Liver (tissue), 9 donors: Measurements from ENCODE around the gene NEK10. TPM values are rescaled to one million over a fixed set of nuclear protein-coding genes. Genes with fewer than 3 reads are reported as not detected.

Source experiments
- DNase-seq: peaks from one replicate; pipeline ENCODE4 v3.0.0-alpha.2; 2017; ENCODE audit warnings: low spot score
- H3K27ac ChIP-seq, 2 donors: one replicate each; pipeline ENCODE4 v1.7.0; 2013; ENCODE audit warnings: inconsistent platforms in 2 of 2, low read length in 2 of 2, control low read depth in 1 of 2, low read depth in 1 of 2, mild to moderate bottlenecking in 1 of 2
- H3K27me3 ChIP-seq, 4 donors: one replicate each; pipeline versions ENCODE4 v1.6.1 to v1.7.0; 2013; ENCODE audit warnings: low read length in 3 of 4, inconsistent platforms in 1 of 4, mild to moderate bottlenecking in 1 of 4, moderate library complexity in 1 of 4; ENCODE audit not compliant: control insufficient read depth in 4 of 4, insufficient read depth in 4 of 4
- H3K36me3 ChIP-seq, 4 donors: one replicate each; pipeline versions ENCODE4 v1.6.1 to v1.7.0; 2013; ENCODE audit warnings: low read length in 3 of 4, mild to moderate bottlenecking in 3 of 4, low read depth in 1 of 4, moderate library complexity in 1 of 4; ENCODE audit not compliant: control insufficient read depth in 4 of 4, insufficient read depth in 3 of 4
- H3K4me1 ChIP-seq, 4 donors: one replicate each; pipeline versions ENCODE4 v1.6.1 to v1.7.0; 2013; ENCODE audit warnings: low read length in 3 of 4, mild to moderate bottlenecking in 3 of 4, moderate library complexity in 1 of 4; ENCODE audit not compliant: control insufficient read depth in 4 of 4, insufficient read depth in 4 of 4
- H3K4me3 ChIP-seq, 3 donors: one replicate each; pipeline versions ENCODE4 v1.6.1 to v1.7.0; 2013; ENCODE audit warnings: low read length in 3 of 3, control low read depth in 1 of 3, low read depth in 1 of 3, mild to moderate bottlenecking in 1 of 3
- H3K9ac ChIP-seq, 2 donors: one replicate each; pipeline ENCODE4 v1.7.0; 2013; ENCODE audit warnings: low read length in 2 of 2, mild to moderate bottlenecking in 2 of 2, moderate library complexity in 2 of 2, control low read depth in 1 of 2, low read depth in 1 of 2
- H3K9me3 ChIP-seq, 4 donors: one replicate each; pipeline versions ENCODE4 v1.6.1 to v1.7.0; 2013; ENCODE audit warnings: low read length in 3 of 4; ENCODE audit not compliant: control insufficient read depth in 4 of 4
- ATF3 ChIP-seq: IDR thresholded peaks from 2 replicates; pipeline ENCODE4 v1.6.1; 2016; ENCODE audit warnings: antibody characterized with exemption
- EGR1 ChIP-seq, 2 donors: IDR thresholded peaks; 2 replicates each; pipeline ENCODE4 v1.6.1; 2016 to 2018; ENCODE audit warnings: antibody characterized with exemption in 2 of 2, low read depth in 2 of 2
- FOXA1 ChIP-seq: IDR thresholded peaks from 2 replicates; pipeline ENCODE4 v1.6.1; 2016; ENCODE audit warnings: antibody characterized with exemption
- FOXA2 ChIP-seq: IDR thresholded peaks from 2 replicates; pipeline ENCODE4 v1.6.1; 2016; ENCODE audit warnings: antibody characterized with exemption
- GABPA ChIP-seq, 2 donors: IDR thresholded peaks in 1 of 2; conservative IDR thresholded peaks in 1 of 2; 2 replicates each; pipeline ENCODE4 v1.6.1; 2016; ENCODE audit warnings: antibody characterized with exemption in 2 of 2, mild to moderate bottlenecking in 1 of 2, moderate library complexity in 1 of 2
- HNF4G ChIP-seq: IDR thresholded peaks from 2 replicates; pipeline ENCODE4 v1.6.1; 2016; ENCODE audit warnings: antibody characterized with exemption
- JUND ChIP-seq, 2 donors: IDR thresholded peaks; 2 replicates each; pipeline ENCODE4 v1.6.1; 2016; ENCODE audit warnings: antibody characterized with exemption in 2 of 2
- NR2F2 ChIP-seq: IDR thresholded peaks from 2 replicates; pipeline ENCODE4 v1.6.1; 2016; ENCODE audit warnings: antibody characterized with exemption
- RAD21 ChIP-seq, 2 donors: IDR thresholded peaks; 2 replicates each; pipeline ENCODE4 v1.6.1; 2016; ENCODE audit warnings: antibody characterized with exemption in 2 of 2, mild to moderate bottlenecking in 2 of 2
- RXRA ChIP-seq, 2 donors: IDR thresholded peaks; 2 replicates each; pipeline ENCODE4 v1.6.1; 2017 to 2018; ENCODE audit warnings: antibody characterized with exemption in 2 of 2, mild to moderate bottlenecking in 1 of 2
- TAF1 ChIP-seq: conservative IDR thresholded peaks from 2 replicates; pipeline ENCODE4 v1.6.1; 2016; ENCODE audit warnings: antibody characterized with exemption, mild to moderate bottlenecking
- YY1 ChIP-seq: IDR thresholded peaks from 2 replicates; pipeline ENCODE4 v1.6.1; 2016; ENCODE audit warnings: antibody characterized with exemption, mild to moderate bottlenecking
- ZBTB33 ChIP-seq: IDR thresholded peaks from 2 replicates; pipeline ENCODE4 v1.6.1; 2016; ENCODE audit warnings: antibody characterized with exemption
- WGBS: extraction: QIAGEN DNeasy Blood & Tissue Kit; methylation state at CpG from one replicate; pipeline ENCODE4 v1.1.7; 2013; 5-methylcytosine and 5-hydroxymethylcytosine counted together
- polyA plus RNA-seq, 2 donors: library from polyadenylated mRNA; stranded (reverse) in 1 of 2; unstranded in 1 of 2; fragments of 200-250 nt in 1 of 2; fragments of >200 nt in 1 of 2; fragmentation: Nextera tagmentation in 1 of 2; extraction: Ambion mirVana in 1 of 2; gene quantifications; one replicate each; pipeline versions ENCODE4 v1.2.1 to v1.2.3, GENCODE V29; 2013 to 2015
- total RNA-seq, 2 donors: library from RNA; depleted of rRNA; stranded (reverse); fragments of >200 nt; gene quantifications; one replicate each; pipeline ENCODE4 v1.2.3, GENCODE V29; 2014
- TF ChIP-seq, protein P1 (sequence below): IDR thresholded peaks from 2 replicates; pipeline ENCODE4 v1.6.1; 2016; ENCODE audit warnings: antibody characterized with exemption
- TF ChIP-seq, protein P2 (sequence below): fragments of 150-350 bp; IDR thresholded peaks from 2 replicates; pipeline ENCODE4 v1.5.1; 2017; ENCODE audit warnings: improper control_type of control experiment, low read depth, low read length; ENCODE audit not compliant: missing input control
- TF ChIP-seq, protein P3 (sequence below): IDR thresholded peaks from 2 replicates; pipeline ENCODE4 v1.6.1; 2016; ENCODE audit warnings: antibody characterized with exemption, mild to moderate bottlenecking
- donor health status: healthy.
- donor health status: healthy.
- donor health status: healthy.
- donor health status: healthy.
- donor health status: healthy.

The NEK10 gene
- total and polyA plus RNA-seq, 4 donors, result 0.23 to 2.1 (median 0.70) TPM; not detected in 1

- Histone ChIP-seq H3K9ac (no peak overlapping the region), H3K9me3 (no peaks in the 10 kb centered on the region), H3K36me3 (no peaks in the 10 kb centered on the region), H3K4me1 (no peaks in the 10 kb centered on the region), H3K27me3 (no peaks in the 10 kb centered on the region), H3K27ac (no peak overlapping the region), H3K4me3 (no peak overlapping the region)
- TF ChIP-seq RXRA (IDR thresholded peaks at IDR 0.05), result no peak
- TF ChIP-seq RAD21 (IDR thresholded peaks at IDR 0.05), result no peak
- no peak for TF ChIP-seq ATF3
- no peak for TF ChIP-seq EGR1 (IDR thresholded peaks at IDR 0.05; ENCODE audit: low read depth in 2 of 2)
- TF ChIP-seq YY1, result no peak
- no peak for TF ChIP-seq JUND (IDR thresholded peaks at IDR 0.05)
- no peak for TF ChIP-seq FOXA1
- no peak for TF ChIP-seq NR2F2
- TF ChIP-seq, protein P1, sequence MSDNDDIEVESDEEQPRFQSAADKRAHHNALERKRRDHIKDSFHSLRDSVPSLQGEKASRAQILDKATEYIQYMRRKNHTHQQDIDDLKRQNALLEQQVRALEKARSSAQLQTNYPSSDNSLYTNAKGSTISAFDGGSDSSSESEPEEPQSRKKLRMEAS, result no peak
- no peak for TF ChIP-seq HNF4G
- no peak for TF ChIP-seq ZBTB33
- no peak for TF ChIP-seq GABPA (IDR thresholded peaks at IDR 0.05 in 1 of 2, conservative IDR thresholded peaks at IDR 0.05 in 1 of 2)
- DNase-seq, result no peak
- WGBS, result 75% methylated on average over 6 of the region's 6 CpGs
These were observed 278.7 kb downstream of the NEK10 start for GRCh38 chr3:27090275-27091041.

DNA sequence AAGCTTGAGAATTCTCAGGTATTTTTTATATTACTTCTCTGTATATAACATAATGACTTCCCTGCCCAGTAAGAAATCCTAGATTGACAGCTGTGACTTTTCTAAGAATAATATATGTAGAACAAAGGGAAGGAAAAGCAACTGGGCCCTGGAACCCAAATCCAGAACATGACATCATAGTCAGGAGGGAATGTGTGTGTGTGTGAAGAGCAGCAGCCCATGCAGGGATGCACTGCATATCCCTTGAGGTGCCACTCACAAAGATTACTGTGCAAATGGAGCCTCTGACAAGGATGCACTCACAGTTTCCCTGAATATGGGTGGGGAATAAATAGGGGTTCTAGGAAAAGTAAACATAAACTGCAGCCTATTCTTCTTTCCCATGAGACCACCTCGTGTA is 279.5 kb downstream of the NEK10 start:
- Histone ChIP-seq H3K4me3 (no peak overlapping the region), H3K9me3 (no peaks in the 10 kb centered on the region), H3K4me1 (no peaks in the 10 kb centered on the region), H3K9ac (no peak overlapping the region), H3K36me3 (no peaks in the 10 kb centered on the region), H3K27ac (no peak overlapping the region), H3K27me3 (no peaks in the 10 kb centered on the region)
- TF ChIP-seq RXRA (IDR thresholded peaks at IDR 0.05), result no peak
- no peak for DNase-seq
- 45% methylated on average over 1 of the region's 1 CpG for WGBS

- no peak for DNase-seq
- no peak overlapping the region for H3K27ac ChIP-seq
- no peaks in the 10 kb centered on the region for H3K36me3 ChIP-seq
- 54% methylated on average over 2 of the region's 2 CpGs for WGBS
- no peak overlapping the region for H3K4me3 ChIP-seq
- H3K27me3 ChIP-seq, result no peaks in the 10 kb centered on the region
- H3K9me3 ChIP-seq, result no peaks in the 10 kb centered on the region
- no peaks in the 10 kb centered on the region for H3K4me1 ChIP-seq
- no peak overlapping the region for H3K9ac ChIP-seq
- no peak for TF ChIP-seq RXRA (IDR thresholded peaks at IDR 0.05)
- no peak for TF ChIP-seq NR2F2
- no peak for TF ChIP-seq FOXA1
- no peak for TF ChIP-seq TAF1
- no peak for TF ChIP-seq JUND (IDR thresholded peaks at IDR 0.05)
- TF ChIP-seq, protein P2, sequence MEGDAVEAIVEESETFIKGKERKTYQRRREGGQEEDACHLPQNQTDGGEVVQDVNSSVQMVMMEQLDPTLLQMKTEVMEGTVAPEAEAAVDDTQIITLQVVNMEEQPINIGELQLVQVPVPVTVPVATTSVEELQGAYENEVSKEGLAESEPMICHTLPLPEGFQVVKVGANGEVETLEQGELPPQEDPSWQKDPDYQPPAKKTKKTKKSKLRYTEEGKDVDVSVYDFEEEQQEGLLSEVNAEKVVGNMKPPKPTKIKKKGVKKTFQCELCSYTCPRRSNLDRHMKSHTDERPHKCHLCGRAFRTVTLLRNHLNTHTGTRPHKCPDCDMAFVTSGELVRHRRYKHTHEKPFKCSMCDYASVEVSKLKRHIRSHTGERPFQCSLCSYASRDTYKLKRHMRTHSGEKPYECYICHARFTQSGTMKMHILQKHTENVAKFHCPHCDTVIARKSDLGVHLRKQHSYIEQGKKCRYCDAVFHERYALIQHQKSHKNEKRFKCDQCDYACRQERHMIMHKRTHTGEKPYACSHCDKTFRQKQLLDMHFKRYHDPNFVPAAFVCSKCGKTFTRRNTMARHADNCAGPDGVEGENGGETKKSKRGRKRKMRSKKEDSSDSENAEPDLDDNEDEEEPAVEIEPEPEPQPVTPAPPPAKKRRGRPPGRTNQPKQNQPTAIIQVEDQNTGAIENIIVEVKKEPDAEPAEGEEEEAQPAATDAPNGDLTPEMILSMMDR, result no peak
- TF ChIP-seq ZBTB33, result no peak
- TF ChIP-seq, protein P1, result no peak
- TF ChIP-seq RAD21 (IDR thresholded peaks at IDR 0.05), result no peak
- no peak for TF ChIP-seq FOXA2
- TF ChIP-seq, protein P3, sequence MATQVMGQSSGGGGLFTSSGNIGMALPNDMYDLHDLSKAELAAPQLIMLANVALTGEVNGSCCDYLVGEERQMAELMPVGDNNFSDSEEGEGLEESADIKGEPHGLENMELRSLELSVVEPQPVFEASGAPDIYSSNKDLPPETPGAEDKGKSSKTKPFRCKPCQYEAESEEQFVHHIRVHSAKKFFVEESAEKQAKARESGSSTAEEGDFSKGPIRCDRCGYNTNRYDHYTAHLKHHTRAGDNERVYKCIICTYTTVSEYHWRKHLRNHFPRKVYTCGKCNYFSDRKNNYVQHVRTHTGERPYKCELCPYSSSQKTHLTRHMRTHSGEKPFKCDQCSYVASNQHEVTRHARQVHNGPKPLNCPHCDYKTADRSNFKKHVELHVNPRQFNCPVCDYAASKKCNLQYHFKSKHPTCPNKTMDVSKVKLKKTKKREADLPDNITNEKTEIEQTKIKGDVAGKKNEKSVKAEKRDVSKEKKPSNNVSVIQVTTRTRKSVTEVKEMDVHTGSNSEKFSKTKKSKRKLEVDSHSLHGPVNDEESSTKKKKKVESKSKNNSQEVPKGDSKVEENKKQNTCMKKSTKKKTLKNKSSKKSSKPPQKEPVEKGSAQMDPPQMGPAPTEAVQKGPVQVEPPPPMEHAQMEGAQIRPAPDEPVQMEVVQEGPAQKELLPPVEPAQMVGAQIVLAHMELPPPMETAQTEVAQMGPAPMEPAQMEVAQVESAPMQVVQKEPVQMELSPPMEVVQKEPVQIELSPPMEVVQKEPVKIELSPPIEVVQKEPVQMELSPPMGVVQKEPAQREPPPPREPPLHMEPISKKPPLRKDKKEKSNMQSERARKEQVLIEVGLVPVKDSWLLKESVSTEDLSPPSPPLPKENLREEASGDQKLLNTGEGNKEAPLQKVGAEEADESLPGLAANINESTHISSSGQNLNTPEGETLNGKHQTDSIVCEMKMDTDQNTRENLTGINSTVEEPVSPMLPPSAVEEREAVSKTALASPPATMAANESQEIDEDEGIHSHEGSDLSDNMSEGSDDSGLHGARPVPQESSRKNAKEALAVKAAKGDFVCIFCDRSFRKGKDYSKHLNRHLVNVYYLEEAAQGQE, result no peak
- no peak for TF ChIP-seq GABPA (IDR thresholded peaks at IDR 0.05 in 1 of 2, conservative IDR thresholded peaks at IDR 0.05 in 1 of 2)
- TF ChIP-seq HNF4G, result no peak
These were observed 280.1 kb downstream of the NEK10 start for GRCh38 chr3:27089068-27089467.
